ENCODE measurements around the gene TCF4. TPM values are rescaled to one million over a fixed set of nuclear protein-coding genes. Genes with fewer than 3 reads are reported as not detected.
A peak's percentile ranks its signal among the peaks of the same experiment; 100 is the strongest.

TCF4 gene
- total RNA-seq, 1 experiment from 2014 or later = 12.5 TPM

- H3K4me2 ChIP-seq (ENCODE audit: low read length) = no peak overlapping the region
These were observed 335.1 kb downstream of the TCF4 start for GRCh38 chr18:55252901-55253300.

GRCh38 chr18:55252053-55252675 lies 335.8 kb downstream of the TCF4 start:
- no peaks in the 10 kb centered on the region for H3K27me3 ChIP-seq (ENCODE audit: low read length)
- H4K20me1 ChIP-seq (ENCODE audit: low read length) = no peaks in the 10 kb centered on the region
- peak overlapping the region; percentile 17 for H3K9ac ChIP-seq (ENCODE audit: low read length)
- DNase-seq = no peak
- H2AFZ ChIP-seq (ENCODE audit: low read length) = peak overlapping the region; percentile 62
- no peaks in the 10 kb centered on the region for H3K9me2 ChIP-seq (replicated peaks; ENCODE audit: low read length)
- ChIA-PET CTCF (no interaction called here), POLR2A (ENCODE audit: unreplicated experiment) (no interaction called here)
- no peak for ATAC-seq
- H3K27ac ChIP-seq (ENCODE audit: low read length) = peak overlapping the region; percentile 86
- H3K79me2 ChIP-seq (ENCODE audit: low read length) = no peaks in the 10 kb centered on the region
- no peaks in the 10 kb centered on the region for H3F3A ChIP-seq (ENCODE audit: low read length, unreplicated experiment)
- no peak for TF ChIP-seq EZH2phosphoT487 (IDR thresholded peaks at IDR 0.05; ENCODE audit: borderline replicate concordance, low read length)
- TF ChIP-seq CTCF (conservative IDR thresholded peaks at IDR 0.05; ENCODE audit: low read depth, low read length) = no peak
- no peak for TF ChIP-seq EZH2 (IDR thresholded peaks at IDR 0.05; ENCODE audit: low read length, unreplicated experiment)
- peak overlapping the region; percentile 56; the same call in 1 of the 2 replicates for H3K4me3 ChIP-seq (ENCODE audit: low read length)
- H3K4me2 ChIP-seq (ENCODE audit: low read length) = peak overlapping the region; percentile 84
- no peaks in the 10 kb centered on the region for H3K36me3 ChIP-seq (ENCODE audit: low read depth, low read length)
- H3K9me3 ChIP-seq (ENCODE audit: low read length) = no peaks in the 10 kb centered on the region
- no TSS peak for BruUV-seq (replicated peaks)
- H3K4me1 ChIP-seq (ENCODE audit: insufficient read depth, low read length) = peaks cover 42% of the 10 kb centered on the region
- intact Hi-C loops (cut with micrococcal nuclease) = loop anchor here (10.0 kb wide), 1 partner anchor 1333 kb away; no protein-coding TSS in a partner anchor

More at GRCh38 chr18:55252901-55253300, 335.1 kb downstream of the TCF4 start:
- TF ChIP-seq EZH2phosphoT487 (IDR thresholded peaks at IDR 0.05; ENCODE audit: borderline replicate concordance, low read length) (no peak), EZH2 (IDR thresholded peaks at IDR 0.05; ENCODE audit: low read length, unreplicated experiment) (no peak), CTCF (conservative IDR thresholded peaks at IDR 0.05; ENCODE audit: low read depth, low read length) (no peak)
- ChIA-PET POLR2A (ENCODE audit: unreplicated experiment) (no interaction called here), CTCF (no interaction called here)
- BruUV-seq (replicated peaks) = no TSS peak
- Histone ChIP-seq H4K20me1 (ENCODE audit: low read length) (no peaks in the 10 kb centered on the region), H3K4me1 (ENCODE audit: insufficient read depth, low read length) (peaks cover 39% of the 10 kb centered on the region), H3K4me3 (ENCODE audit: low read length) (no peak overlapping the region), H3K9me3 (ENCODE audit: low read length) (no peaks in the 10 kb centered on the region), H2AFZ (ENCODE audit: low read length) (no peak overlapping the region), H3K79me2 (ENCODE audit: low read length) (no peaks in the 10 kb centered on the region), H3K9ac (ENCODE audit: low read length) (no peak overlapping the region), H3K27ac (ENCODE audit: low read length) (no peak overlapping the region), H3K27me3 (ENCODE audit: low read length) (no peaks in the 10 kb centered on the region), H3F3A (ENCODE audit: low read length, unreplicated experiment) (no peaks in the 10 kb centered on the region), H3K36me3 (ENCODE audit: low read depth, low read length) (no peaks in the 10 kb centered on the region), H3K9me2 (replicated peaks; ENCODE audit: low read length) (no peaks in the 10 kb centered on the region)
- intact Hi-C loops (cut with micrococcal nuclease) = loop anchor here (10.0 kb wide), 1 partner anchor 1332 kb away; no protein-coding TSS in a partner anchor
- no peak for ATAC-seq
- no peak for DNase-seq
